DMS53 (cell line): ENCODE measurements around the gene HERC3.
"Not testable (repeated sequence)": the region's sequence is repeated elsewhere in the genome, so short reads cannot be mapped to it uniquely, and the experiment has no call there.

Experiments used
- DNase-seq: peaks from one replicate; lab custom pipeline; 2025; lab: John Stamatoyannopoulos, UW

The HERC3 gene

GRCh38 chr4:88609387-88609786 lies 17.1 kb downstream of the HERC3 start:
- no peak for DNase-seq

GRCh38 chr4:88609794-88610193 lies 17.5 kb downstream of the HERC3 start:
- not testable (repeated sequence) for DNase-seq

DNA sequence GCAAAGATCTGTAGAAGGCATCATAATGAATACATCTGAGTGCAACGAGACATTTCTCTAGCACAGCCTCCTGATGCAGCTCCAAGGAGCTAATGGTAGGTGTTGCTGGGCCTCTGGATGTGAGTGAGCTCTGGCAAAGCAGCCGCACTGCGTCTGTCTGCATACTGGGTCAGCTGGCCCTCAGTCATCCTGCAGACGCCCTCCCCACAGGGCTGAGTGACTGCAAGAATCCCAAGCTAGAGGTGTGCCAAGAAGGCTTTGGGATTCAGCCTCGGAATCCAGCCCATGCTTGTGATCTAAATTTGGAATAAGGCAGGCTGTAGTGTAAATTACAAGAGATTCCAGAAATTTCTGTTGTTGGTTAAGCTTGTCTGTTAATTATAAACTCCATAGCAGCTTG lies 18.5 kb downstream of the HERC3 start:
- no peak for DNase-seq

GRCh38 chr4:88613417-88613875 lies 21.2 kb downstream of the HERC3 start:
- DNase-seq = peak; percentile 6

DNA sequence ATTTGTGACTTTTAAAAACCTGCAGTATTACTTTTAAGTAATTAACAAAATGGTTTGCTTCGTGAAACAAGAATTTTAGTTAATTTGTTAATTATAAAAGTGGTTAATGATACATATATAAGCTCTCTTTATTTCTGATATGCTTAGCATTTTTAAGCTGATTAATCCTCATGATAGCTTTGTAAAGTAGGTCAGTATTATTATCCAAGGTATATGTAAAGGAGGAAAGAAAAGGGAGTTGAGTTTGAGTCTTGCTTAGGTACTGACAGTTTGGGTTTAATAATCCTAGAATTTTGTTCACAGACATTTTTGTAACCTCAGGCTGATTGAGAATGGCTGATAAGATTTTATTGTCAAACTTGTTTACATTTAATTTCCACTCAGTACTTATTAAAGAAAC lies 21.8 kb downstream of the HERC3 start:
- no peak for DNase-seq

DNA sequence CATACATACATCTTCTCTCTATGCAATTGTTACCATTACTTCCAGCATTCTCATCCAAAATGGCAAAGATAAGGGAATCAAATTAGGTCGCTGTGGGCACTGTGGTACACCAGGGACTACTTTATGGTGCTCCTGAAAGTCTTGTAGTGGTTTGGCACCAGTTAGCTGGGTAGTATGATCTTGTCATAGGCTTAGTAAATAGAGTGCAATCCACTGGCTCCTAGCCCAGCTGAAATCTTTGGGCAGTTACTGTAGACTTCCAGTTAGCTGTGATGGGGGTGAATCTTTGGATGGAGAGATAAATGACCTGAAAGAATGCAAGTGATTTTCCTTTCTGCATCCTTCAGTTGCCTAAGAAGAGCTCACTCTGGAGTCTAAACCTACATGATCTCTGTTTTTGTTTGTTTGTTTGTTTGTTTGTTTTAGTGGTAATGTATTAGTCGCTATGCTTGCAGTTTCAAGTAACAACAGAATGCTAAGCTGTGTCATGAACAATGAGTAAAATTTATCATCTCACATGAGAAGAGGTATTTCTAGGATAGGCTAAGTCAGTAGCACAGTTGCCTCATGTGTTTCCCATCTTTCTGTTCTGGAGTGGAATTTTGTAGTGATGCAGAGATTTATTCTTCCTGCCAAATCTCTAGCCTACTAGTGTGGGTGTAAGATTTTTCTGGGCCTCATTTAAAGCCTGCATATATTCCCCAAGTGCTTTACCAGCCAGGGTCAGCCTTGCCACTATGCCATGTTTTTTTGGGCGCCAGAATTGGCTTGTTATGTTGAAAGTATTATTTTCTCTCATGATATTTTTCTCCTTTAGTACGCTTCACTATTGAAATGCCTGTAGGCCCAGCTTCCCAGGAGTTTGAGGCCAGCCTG lies 24.2 kb downstream of the HERC3 start:
- DNase-seq = no peak

DNA sequence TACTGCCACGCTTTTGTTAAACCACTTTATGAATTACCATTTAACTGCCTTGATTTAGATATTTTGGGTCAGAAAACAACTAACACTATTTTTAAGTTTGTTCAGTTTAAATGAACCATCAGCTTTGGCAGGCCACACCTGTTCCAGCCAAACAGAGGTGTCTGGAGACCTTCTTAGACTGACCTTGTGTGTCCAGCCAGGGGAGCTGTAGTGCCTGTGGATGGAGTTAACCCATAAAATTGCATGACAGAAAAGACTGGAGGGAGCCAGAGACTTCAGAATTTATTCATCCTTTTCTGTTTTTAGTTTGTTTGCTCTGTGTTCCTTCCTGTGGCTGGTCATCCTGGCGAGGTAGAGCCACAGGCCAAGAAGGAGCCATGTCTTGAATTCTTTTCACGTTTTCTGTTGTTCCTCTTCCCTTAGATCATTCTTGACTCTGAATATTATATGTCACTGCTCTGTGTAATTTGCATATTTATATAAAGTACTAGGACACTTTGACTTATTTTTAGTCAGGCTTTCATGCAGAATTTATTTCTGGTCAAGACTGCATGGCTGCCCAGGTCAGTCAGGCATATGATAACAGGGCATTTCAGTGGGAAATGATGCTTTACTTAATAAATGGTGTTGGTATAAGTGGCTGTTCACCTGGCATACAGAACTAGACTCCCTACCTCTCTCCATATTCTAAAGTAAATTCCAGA lies 26.7 kb downstream of the HERC3 start:
- no peak for DNase-seq

GRCh38 chr4:88619971-88620370 lies 27.7 kb downstream of the HERC3 start:
- no peak for DNase-seq

DNA sequence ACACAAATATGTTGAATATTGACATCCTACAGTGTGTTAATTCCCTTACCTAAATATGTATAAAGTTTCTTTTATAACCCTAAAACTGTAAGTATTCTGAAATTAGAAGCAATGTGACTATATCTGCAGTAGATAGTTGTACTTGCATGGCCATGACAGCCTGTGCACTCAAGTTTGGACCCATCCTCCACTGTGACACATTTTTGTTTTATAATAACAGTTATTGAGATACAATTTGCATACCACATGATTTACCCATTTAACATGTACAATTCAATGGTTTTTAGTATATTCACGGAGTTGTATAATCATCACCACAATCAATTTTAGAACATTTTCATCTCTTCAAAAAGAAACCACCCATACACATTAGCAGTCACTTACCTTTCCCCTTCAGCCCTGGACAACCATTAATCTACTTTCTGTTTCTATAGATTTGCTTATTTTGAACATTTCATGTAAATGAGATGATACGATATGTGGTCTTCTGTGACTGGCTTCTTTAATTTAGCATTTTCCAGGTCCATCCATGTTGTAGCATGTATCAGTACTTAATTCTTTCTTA lies 29.6 kb downstream of the HERC3 start:
- DNase-seq = no peak

DNA sequence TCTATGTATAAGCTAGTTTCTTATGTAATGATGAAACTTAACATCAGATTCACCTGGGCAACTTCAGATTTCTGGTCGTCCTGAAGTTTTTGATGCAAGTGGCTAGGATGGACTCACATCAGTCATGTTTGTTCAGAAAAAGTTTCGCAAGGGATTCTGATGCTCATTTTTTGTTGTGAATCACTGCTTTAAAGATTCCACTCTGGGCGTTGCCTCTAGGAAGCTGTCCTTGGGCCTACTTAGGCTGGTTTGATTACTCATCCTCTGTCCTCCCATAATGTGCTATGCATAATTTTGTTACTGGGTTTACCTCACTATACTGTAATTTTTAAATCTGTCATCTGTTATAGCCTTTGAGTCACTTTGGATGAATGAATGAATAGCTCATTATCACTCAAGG lies 30.8 kb downstream of the HERC3 start:
- DNase-seq = no peak

DNA sequence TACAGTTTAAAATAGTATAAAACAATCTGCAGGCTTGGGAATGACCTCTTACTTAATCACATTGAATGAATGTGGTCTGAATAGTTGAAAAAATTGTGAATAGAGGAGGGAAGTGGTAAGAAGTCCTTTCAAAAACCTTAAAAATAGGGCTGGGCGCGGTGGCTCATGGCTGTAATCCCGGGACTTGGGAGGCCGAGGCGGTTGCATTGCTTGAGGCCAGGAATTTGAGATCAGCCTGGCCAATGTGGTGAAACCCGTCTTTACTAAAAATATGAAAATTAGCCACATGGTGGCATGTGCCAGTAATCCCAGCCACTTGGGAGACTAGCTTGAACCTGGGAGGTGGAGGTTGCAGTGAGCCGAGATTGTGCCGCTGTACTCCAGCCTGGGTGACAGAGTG lies 36.5 kb downstream of the HERC3 start:
- DNase-seq = no peak

DNA sequence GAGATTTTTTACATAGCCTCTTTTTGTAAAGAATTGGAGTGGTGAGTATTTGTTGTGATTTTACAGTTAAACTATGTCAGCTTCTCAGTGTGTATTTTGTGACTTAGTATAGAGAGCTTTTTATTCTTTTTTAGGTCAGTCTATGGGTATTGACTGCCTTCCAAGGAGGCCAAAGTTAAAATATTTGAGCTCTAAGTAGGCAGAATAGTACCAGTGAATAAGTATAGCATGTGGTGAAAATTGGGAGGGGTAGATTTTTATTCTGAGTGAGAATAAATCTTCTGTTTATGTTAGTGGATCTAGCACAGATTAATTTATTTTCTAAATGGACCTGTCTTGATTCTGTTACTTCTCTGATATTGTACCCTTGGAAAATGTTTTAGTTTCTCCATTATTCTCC lies 37.5 kb downstream of the HERC3 start:
- DNase-seq = no peak

DNA sequence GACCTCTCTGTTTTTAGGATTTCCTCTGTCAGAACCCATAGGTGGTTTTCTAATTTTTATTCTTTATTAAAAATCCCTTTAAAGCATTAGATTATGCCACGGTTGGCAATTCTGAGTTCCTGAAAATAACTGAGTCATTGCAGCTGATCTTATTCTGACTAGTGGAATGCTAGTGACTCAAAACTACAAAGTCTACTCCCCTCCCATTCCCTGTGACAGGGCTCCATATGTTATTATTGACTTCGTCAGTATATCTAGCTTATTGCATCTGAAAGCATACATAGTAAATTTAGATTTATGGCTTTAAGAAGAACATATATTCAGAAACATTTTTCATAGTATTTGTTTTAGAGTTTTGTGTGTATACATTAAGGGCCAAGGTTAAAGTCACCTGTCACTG lies 38.5 kb downstream of the HERC3 start:
- DNase-seq = no peak

DNA sequence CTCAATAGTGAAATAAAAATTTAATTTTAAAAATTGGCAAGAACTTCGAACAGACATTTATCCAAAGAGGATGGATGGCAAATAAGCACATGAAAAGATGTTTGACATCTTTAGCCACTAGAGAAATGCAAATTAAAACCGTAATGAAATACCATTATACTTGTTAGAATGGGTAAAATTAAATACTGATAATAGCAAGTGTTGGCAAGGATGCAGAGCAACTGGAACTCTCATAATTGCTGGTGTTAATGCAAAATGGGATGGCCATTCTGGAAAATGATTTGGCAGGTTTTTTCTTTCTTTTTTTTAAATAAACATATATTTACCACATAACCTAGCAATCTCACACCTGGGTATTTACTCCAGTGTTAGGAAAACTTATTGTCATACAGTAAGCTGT lies 51.7 kb downstream of the HERC3 start:
- DNase-seq = no peak

DNA sequence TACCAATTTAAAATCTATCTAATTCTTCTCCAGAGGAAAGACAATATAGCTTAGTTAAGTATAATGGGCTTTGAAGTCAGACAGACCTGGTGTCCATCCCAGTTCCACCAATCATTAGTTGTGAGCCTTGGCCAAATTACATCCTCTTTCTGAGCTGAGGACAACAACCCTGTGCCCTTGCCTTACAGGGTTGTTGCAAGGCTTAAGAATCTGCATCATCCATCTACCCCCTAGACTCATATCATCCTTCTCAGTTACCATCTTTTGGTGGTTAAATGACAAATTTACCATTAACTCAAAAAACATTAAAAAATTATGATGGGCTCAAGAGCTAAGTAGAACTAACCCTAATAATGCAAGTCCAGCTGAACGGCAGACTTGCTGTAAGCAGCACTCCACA lies 53.7 kb downstream of the HERC3 start:
- DNase-seq = no peak

GRCh38 chr4:88646528-88647280 lies 54.4 kb downstream of the HERC3 start:
- DNase-seq = no peak

- DNase-seq = no peak
Observed at GRCh38 chr4:88649716-88650115, 57.4 kb downstream of the HERC3 start.

- no peak for DNase-seq
Observed at GRCh38 chr4:88653371-88653946, 61.2 kb downstream of the HERC3 start.

GRCh38 chr4:88655226-88655625 lies 62.9 kb downstream of the HERC3 start:
- no peak for DNase-seq

- peak; percentile 72 for DNase-seq
Observed at GRCh38 chr4:88659055-88659889, 67.0 kb downstream of the HERC3 start.

DNA sequence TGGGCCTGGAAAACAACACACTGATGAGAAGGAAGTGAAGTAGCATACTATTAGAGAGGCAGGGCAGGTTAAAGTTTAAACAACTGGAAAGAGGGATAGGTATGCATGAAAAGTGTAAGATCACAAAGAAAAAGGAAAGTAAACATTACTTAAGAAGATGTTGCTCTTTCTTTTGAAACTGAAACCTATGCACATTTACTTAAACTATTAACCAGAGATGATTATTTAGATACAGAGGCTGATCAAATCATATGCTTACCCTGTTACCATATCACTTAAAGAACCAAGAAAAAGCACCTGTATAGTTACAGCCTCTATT lies 67.6 kb downstream of the HERC3 start:
- no peak for DNase-seq
